Measurements from ENCODE around the gene FAM120A.

The FAM120A gene

DNA sequence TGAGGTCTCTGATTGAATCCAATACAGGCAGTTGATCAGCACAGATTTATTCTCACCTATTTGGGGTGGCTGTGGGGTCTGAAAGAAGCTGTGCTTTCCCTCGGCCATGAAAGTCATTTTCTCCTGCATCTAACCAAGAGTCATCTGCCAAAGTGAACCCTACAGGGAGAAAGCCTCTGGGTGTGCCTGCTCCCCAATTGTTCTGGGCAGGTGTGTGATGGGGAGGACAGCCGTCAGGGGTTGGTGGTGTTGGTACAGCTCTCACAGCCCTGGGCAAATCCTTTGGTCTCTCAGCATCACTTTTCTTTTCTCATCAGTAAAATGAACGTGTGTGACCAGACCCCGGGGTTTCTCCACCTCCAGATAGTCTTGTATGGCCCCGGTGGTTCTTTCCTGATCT lies 127.4 kb downstream of the FAM120A start:
- no peak for DNase-seq (ENCODE audit: low read depth, low spot score)

GRCh38 chr9:93579711-93580516 lies 128.4 kb downstream of the FAM120A start:
- DNase-seq (ENCODE audit: low read depth, low spot score): no peak

DNA sequence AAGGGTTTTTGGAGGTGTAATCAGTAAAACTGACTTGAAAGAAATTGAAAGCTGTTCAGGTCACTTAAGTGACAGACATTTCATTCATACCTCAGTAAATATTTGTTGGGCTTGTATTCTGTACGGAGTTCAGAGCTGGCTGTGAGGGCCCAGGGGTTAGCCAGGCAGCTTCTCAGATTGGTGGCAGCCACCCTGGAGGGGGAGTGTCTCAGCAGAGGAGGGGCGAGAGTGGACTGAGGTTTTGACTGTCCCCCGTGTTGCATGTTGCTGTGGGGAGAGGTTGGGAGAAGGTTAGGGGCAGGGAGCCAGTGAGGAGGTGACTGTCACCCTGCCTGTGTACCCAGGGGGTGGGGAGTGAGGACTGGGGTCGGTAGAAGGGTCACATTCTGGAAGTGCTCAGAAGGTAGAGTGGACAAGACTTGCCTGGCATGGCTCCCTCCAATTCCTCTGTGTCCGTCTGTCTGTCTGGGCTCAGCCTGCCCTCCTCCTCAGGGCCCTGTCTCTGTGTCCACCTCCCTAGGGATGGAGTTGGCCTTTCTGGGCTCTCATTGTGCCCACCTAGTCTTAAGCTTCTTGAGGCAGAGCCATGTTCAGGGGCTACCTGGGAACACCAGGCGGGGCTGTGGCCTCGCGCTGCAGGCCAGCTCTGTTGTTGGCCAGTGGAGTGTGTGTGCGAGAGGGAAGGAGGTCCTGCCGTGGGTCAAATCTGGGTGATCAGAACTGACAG lies 129.3 kb downstream of the FAM120A start:
- DNase-seq (ENCODE audit: low read depth, low spot score): no peak

DNA sequence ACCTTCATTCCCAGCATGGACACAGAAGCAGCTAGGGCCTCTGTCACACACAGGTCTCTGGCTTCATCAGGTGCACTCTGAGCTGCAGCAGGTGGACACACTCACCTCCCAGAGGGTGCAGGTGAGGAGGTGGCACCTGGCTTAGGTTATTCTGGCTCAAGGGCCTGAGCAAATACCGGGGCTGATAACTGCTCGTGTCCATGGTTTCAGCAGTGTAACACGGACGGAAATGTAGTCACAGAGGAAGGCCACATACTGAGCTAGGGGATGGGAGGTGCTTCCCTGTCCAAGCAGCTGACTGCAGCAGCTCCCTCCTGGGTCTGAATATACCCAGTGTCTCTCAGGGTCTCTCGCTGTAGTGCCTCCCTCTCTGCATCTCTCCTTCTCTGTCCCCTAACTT lies 130.6 kb downstream of the FAM120A start:
- DNase-seq (ENCODE audit: low read depth, low spot score): no peak

DNA sequence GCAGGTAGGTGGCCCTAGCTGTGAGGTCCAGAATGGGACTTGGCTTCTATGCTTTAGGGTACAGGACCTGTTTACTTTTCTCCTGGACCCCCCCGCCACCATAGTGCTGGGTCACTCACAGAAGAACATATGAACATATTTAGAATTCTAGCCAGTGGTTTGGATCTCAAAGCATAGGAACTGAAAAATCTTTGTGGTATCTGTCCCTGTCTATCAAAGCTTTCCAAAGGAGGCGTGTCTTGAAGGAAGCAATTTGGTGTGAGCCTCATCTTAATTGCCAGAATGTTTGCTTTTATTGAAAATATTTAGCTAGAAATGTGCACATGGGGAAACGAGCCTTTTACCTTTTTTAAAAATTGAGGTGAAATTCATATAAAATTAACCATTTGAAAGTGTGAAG lies 131.1 kb downstream of the FAM120A start:
- no peak for DNase-seq (ENCODE audit: low read depth, low spot score)

DNA sequence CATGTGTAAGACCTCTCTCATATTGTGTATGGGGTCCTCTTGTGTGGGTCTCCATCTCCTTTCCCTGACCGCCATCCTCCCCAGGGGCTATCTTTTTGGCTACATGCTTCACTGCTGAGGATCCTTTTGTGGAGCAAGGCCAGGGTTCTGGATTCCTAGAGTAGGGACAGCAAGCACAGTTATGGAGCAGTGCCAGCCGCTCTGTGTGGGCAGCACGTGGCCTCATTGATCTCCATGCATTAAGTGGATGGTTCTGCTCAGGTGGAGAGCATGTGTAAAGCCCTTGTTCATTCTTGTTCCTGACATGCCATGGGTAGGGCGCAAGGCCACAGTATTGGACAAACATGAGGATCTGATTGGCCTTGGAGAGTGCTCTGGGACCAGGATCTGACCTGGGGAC lies 133.8 kb downstream of the FAM120A start:
- no peak for DNase-seq (ENCODE audit: low read depth, low spot score)

- no peak for DNase-seq (ENCODE audit: low read depth, low spot score)
Measured at GRCh38 chr9:93585695-93586094, 134.2 kb downstream of the FAM120A start.

DNA sequence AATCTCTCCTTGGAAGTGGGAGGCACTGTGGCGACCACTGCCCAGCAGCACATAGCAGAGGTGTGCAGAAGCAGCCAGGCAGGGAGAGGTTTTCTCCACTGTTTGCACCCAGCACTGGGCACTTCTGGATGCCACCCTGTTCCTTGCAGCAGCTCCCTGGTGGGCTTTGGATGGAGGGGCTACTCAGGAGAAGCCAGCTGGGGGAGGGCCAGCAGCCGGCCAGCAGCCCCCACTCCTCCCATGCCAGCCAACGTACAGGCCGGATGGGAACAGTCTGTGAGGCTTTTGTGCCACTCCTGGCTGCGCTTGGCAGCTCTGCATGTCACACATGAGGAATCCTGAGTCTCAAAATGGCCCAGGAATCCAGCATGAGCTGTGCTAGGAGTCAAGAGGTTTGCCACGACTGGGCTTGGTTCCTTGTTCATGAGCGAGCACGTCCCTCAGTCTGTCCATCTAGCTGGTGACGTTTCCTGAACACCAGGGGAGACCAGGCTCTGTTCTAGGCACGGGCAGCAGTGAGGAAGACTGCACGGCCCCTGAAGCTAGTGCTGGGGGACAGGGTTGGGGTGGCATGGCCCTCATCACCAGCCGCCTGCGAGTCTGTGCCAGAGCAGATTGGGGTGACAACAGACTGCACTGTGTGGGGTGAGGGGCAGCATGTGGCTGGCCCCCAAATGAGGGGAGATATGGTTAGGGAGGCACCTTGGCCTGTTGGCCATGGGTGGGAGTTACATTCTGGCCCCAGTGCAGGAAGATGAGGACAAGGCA lies 135.0 kb downstream of the FAM120A start:
- DNase-seq (ENCODE audit: low read depth, low spot score): no peak

DNA sequence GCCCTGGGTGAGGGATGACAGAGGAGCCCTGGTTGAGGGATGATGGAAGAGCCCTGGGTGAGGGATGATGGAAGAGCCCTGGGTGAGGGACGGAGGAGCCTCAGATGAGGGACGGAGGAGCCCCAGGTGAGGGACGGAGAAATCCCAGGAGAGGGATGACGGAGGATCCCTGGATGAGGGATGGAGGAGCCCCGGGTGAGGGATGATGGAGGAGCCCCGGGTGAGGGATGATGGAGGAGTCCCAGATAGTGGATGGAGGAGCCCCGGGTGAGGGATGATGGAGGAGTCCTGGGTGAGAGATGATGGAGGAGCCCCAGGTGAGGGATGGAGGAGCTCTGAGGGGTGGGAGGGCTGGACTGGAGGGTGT lies 135.8 kb downstream of the FAM120A start:
- no peak for DNase-seq (ENCODE audit: low read depth, low spot score)

DNA sequence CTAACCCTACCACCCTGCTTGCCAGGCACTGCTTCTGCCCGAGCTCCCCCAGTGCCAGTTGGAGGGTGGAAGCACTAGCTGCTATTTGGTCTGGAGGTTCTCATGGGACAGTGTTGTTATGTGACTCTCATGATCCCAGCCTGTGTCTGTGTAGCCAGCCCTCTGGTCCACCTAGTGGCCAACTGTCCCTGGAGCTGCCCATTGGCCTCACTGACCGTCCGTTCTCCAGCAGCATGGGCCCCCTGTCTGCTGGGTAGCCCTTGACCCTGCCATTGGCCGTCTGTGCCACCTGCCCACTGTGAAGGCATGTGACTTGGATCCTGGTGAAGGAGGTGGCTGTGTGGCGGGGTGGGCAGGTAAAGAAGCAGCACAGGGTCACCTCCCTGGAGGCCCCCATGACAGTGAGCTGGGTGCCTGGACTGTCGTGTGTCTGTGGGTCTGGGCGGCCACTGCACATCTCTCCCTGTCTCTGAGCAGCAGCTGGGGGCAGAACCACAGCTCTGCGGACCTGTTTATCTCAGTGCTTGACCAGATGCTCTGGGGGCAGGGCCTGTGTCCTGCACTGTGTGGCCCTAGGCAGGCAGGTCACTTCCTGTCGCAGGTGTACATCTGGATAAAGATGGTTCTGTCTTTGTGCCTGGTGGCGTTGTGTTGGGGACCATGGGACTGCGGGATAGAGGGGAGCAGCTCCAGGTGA lies 136.3 kb downstream of the FAM120A start:
- no peak for DNase-seq (ENCODE audit: low read depth, low spot score)

DNA sequence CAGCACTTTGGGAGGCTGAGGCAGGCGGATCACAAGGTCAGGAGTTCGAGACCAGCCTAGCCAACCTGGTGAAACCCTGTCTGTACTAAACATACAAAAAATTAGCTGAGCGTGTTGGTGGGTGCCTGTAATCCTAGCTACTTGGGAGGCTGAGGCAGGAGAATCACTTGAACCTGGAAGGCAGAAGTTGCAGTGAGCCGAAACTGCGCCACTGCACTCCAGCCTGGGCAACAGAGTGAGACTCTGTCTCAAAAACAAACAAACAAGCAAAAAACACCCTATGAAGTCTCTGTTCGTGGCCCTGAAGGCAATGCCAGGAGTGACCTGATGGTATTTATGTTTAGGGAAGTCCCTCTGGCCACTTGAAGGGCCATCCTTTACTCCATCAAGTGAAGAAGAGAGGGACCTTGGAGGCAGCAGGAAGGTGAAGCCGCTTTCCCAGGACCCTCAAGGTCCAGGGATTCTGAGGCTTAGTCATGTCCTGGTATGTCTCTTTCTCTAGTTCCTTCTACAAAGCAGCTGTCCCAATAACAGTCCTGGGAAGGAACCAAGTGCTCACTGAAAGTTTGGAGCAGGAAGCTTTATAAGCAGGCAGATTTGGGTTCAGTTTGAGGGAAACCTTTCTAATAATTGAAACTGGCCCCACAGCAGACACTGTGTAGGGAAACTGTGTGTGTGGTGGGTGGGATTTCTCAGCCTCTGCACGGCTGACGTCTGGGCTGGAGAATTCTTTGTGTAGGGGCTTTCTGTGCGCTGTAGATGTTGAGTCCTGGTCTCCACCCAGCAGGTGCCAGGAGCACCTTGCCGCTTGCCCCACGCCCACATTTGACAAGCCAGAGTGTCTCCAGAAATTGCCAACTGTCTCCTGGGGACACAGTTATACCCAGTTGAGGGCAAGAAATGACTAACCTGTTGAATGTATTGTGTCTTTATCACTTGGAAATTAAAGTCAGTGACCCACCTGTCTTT lies 137.4 kb downstream of the FAM120A start:
- no peak for DNase-seq (ENCODE audit: low read depth, low spot score)

GRCh38 chr9:93589688-93590087 lies 138.2 kb downstream of the FAM120A start:
- DNase-seq (ENCODE audit: low read depth, low spot score): no peak

DNA sequence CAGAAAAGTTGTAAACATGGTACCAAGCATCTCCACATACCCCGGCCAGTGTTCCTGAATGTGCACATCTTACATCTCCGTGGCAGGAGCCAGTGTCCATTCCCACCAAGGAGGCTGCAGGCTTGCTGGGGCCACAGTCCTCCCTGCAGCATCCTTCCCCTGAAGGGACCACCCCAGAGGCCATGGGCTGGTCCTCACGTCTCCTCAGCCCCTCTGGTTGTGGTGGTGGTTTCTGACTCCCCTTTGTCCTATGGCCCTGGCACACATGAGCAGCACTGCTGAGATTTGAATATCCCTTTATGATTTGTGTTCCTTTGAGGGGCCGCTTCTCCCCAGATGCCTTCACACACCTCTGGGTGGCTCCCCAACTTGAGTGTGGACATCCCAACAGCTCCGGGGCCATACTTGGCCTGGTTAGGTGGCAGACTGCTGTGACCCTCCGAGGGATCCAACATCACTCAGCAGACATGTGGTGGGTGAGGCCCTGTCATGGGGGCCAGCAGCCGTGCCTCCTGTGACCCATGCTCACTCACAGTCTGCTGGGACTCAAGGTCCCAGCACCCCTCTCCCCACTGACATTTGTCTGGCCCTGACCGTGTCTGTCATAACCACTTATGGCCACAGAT lies 139.2 kb downstream of the FAM120A start:
- no peak for DNase-seq (ENCODE audit: low read depth, low spot score)

DNA sequence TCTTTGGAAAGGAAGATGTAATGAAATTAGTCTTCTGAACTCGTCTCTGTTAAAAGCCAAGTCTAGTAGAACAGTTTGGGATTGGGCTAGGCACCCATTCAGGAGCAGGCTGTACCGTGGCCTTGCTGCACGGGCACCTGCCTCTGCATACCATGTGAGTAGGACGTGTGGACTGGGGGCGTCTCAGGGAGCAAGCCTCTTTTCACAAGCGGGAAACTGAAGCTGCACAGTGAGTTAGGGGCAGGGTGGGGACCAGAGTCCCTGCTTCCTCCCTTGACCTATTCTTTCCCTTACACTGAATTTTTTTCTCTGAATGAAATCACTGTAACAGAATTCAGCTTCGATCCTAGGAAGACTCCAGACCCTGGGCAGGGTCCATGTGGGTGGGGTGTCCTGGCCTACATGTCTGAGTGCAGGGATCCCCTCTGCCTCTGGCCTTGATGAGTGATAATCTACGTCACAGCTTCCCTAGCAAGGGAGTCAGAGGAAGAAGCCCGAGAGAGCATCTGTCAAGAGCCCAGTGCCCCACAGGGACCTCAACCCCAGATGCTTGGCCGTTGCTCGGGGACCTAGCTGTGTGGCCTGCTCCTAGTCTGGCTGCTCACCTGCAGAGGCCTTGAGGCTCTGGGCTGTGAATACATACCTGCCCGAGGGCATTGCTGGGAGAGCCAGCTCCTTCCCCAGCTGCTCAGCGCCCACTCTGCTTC lies 140.0 kb downstream of the FAM120A start:
- DNase-seq (ENCODE audit: low read depth, low spot score): no peak

DNA sequence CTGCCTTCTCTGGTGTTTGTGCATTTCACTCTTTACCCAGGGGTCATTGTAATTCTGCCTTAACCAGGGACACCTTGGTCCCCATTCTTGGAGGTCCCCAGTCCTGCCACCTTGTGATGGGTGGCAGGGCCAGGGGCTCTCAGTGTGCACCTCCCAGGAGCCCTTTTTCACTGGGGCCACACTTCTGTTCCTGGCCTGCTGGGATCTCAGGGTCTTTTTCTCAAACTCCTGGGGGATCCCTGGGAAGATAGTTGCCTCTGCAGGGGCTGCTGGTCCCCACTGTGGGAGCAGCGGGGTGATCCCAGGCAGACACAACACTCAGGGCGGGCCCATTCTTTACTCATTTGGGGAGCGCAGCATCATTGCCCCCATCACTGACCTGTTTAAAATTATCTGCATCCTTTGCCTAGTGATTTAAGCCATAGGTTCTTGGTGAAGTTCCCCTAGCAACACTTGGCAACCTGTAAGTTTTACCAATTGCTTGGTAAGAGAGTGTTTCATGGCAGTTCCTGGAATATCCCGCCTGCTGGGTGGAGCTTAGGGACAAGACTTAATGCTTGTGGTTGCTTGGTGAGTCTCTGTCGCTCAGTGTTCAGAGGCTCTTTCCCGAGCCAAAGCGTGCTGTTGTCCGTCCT lies 140.6 kb downstream of the FAM120A start:
- no peak for DNase-seq (ENCODE audit: low read depth, low spot score)

DNA sequence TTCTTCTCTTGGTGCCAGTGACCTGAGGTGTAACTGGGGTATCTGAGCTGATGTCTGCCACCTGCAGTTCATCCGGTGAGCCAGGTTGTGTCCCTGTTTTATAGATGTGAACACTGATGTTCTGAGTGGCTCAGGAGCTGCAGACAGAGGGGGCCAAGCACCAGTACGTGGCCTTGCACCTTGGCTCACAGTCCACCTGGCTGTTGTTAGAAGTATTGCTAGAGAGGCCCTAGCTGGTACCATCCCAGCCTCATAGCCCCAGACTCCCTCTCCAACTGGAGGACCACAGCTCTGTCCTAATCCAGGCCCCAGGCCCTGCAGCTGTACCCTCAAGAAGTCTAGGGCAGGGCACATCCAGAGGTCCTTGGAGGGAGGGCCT lies 141.1 kb downstream of the FAM120A start:
- no peak for DNase-seq (ENCODE audit: low read depth, low spot score)

DNA sequence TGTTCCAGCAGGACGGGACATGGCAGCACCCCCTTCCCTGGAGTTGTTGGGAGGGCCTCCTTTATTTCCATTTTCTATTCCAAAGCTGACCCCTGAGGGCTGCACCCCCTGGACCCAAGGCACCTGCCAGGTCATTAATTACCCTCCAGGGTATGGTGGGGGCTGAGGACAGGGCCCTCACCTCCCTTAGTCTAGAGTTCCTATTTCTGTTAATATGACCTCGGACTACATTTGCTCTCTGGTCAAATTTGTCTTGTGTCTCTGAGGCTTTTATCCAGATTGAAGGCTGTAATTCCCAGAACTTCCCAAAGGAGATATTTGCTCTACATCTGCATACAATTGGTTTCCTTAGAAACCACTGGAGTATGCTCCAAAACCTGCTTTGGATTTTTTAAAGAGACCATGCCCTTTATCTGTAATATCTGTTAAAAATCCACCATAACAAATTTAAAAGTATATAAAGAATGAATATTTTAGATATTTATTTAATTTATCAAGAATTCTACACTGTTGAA lies 141.7 kb downstream of the FAM120A start:
- DNase-seq (ENCODE audit: low read depth, low spot score): no peak

- DNase-seq (ENCODE audit: low read depth, low spot score): no peak
Measured at GRCh38 chr9:93594041-93594756, 142.7 kb downstream of the FAM120A start.
